Erythroblast (primary cell): ENCODE measurements around the gene LILRB5.
"Not testable (repeated sequence)": the region's sequence is repeated elsewhere in the genome, so short reads cannot be mapped to it uniquely, and the experiment has no call there.

ENCODE experiments used
- DNase-seq, 2 experiments: peaks; one replicate each; lab custom pipeline; 2025; lab: John Stamatoyannopoulos, UW
- GATA1 ChIP-seq: IDR thresholded peaks from 2 replicates; pipeline ENCODE4 v1.6.1; 2011; ENCODE audit warnings: low read depth, mild to moderate bottlenecking, control low read depth, low read length, moderate library complexity
- POLR2A ChIP-seq: IDR thresholded peaks from 2 replicates; pipeline ENCODE4 v1.6.1; 2011; ENCODE audit warnings: mild to moderate bottlenecking, low read length

The LILRB5 gene

DNA sequence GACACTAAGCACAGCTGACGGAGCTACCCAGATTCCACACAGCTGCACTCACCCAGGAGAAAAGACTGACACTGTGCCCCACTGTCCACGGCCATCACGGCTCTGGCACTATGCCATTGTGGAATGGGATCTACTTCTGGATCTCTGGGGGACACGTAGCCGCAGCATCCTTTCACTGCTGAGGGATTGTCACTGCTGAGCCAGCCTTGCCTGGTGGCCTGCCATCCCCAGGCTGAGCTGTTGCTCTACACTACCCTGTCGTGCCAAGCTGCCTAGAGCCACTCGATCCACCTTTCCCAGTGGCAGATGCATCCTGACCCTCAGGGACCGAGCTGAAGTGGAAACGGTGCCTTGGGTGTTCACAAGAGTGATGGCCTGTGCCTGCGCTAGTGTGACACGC is 5.0 kb upstream of the LILRB5 start:
- TF ChIP-seq POLR2A (no peak), GATA1 (no peak)
- no peak for DNase-seq

DNA sequence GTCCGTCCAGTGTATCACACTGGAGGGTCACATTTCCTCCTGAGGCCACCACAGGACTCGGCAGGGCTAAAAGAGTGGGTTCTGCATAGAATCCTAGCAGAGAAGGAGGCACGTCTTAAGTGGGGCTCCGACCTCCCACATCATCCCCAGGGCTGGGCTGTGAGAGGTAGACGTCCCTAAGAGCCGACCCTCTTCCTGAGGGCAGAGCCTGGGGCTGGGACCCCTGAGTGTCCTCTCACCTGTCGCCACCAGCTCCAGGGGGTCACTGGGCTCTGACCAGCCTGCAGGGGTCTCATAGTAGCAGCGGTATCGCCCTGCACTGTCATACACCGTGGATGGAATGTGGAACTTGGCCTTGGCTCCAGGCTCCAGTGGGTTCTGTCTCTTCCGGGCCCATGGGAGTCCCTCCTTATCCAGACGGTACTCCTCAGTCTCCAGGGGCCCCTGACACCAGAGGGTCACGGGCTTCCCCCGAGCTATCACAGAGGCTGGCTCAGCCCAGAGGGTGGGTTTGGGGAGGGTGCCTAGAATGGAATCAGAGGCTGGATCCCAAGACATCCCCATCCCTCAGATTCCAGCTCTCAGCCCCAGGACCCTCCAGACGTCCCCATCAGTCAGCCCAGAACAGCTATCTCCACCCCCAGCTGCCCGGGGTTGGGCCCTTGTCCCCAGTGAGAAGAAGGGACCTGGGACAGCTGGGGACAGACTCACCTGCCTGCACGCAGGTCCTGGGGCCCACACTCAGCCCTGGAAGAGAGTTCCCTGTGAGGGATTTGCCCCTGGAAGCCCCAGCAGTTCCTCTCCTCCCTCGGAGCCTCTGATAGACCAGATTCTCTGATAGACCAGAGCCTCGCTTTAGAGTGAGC is 590 bp downstream of the LILRB5 start:
- TF ChIP-seq GATA1 (no peak), POLR2A (no peak)
- DNase-seq, result no peak

DNA sequence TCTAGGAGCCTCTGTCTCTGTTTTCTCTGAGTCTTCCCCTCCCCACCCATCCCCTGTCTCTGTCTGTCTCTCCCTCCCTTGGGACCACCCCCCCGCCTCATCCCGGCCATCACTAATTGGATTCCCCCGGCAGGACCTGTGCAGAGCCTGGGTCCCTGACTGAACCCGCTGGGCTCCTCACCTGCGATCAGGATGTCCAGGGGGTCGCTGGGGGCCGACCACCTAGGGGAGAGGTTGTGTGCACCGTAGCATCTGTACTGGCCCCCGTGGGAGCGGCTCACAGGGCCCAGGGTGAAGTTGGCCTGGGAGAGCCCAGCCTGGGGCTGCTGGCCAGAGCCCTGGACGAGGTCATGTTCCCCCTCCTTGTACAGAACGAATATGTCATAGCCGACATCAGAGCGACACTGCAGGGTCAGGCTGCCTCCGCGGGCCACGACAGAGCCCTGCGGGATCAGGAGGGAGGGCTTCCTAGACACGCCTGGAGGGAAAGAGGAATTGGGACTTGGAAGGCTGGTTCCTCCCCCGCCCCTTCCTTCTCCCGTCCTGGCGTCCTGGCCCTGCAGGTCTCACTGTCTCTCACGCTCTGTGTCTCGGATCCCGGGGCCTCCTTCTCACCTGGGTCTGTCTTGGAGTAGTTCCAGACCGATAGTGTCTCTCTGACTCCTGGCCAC is 1.8 kb downstream of the LILRB5 start:
- TF ChIP-seq GATA1 (no peak), POLR2A (no peak)
- no peak for DNase-seq

DNA sequence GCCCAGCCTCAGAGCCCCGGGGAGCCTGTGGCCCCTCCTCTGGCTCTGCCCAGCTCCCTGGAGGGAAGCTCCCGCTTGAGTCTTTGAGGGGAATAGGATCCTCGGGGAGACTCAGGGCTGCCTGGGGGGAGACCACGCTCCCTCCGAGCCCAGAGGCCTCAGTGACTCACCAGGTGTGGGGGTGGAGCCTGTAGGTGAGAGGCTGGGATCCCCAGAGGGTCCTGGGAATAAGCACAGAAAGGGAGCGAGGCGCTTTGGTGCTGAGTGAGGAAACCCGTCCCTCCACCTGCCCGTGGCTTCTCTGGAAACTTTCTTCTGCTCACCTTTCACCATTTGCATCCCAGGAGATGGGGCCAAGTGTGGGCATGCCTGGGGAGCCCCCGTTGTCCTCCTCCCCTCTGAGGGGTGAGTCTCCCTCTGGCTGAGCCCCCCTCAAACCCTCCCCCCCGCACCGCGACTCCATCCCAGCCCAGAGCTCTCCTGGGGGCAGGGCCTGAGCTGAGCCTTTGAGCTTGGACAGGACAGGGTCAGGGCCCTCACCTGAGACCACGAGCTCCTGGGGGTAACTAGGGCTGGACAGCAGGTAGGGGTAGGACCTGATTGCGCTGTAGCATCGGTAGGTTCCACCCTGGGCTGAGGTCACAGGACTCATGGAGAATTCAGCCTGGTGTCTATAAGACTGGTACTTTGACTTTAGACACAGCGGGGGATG is 2.7 kb downstream of the LILRB5 start:
- DNase-seq, result no peak
- TF ChIP-seq POLR2A, result no peak
- no peak for TF ChIP-seq GATA1

DNA sequence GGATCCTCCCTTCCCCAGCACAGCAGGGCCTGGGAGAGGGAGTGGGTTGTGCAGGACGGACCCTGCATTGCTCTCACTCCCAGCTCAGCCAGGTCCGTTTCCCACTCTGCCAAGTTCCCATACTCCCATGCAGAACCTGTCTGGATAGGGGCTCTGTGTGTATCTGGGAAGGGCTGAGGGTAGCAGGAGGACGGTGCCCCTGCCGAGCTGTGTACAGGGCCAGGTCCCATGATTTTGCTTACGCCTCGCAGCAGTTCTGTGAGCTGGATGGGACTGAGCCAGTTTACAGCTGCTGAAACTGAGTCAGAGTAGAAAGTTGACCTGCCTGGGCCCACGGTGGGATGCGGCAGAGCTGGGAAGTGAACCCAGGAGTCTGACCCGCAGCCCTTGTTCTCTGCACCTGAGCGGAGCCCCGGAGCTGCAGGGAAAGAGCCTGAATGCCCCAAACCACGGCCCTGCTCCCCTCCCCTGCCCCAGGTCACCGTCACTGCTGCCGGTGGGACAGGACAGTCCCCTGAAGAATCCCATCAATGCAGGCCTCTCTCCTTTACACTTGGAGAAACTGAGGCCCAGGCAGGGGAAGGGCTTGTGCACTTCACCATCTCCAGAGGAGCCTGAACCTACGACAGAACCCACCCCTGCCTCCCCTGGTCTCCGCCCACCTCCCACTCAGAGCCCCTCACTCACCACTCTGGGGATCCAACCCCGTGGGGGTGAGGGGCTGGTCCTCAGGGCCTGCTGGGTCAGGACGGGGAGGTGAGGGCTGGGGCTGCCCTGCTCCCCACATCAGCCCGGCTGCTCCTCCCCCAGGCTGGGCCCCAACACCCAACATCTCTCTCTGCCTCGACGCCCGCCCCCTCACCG is 3.5 kb downstream of the LILRB5 start:
- TF ChIP-seq GATA1 (no peak), POLR2A (no peak)
- no peak for DNase-seq

DNA sequence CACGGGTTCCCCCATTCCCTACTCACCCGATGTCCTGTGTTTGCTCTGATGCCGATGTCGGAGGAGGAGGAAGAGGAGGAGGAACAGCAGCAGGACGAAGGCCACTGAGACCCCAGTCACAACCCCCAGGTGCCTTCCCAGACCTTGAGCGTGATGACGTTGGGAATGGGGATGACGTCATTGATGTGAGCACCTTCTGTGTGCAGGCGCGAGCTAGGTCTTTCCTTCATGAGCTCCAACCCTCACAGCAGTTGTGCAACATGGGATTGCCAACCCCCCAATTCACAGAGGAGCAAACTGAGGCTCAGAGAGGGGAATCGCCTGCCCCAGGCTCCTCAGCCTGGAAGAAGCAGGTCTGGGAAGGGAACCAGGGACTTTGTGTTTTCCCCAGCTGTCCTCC is 4.2 kb downstream of the LILRB5 start:
- no peak for DNase-seq
- no peak for TF ChIP-seq POLR2A

DNA sequence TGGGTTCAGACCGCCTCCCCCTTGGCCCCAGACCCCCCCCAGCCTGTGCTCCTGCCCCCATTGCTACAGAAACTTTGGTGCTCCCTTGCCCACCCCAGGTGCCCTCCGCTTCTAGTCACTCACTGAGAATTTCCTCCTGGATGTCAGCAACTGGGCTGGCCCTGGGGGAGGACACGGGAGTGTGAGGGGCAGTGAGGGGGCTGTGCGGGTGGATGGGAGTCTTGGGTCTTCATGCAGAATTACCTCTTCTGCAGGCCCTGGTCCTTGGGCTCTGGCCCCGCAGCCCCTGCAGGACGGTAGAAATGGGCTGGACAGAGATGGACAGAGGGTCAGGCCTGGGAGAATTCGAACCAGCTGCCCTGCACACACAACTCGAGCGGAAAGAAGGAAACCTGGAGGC is 4.8 kb downstream of the LILRB5 start:
- DNase-seq, result no peak
- TF ChIP-seq POLR2A, result no peak
- TF ChIP-seq GATA1, result no peak

DNA sequence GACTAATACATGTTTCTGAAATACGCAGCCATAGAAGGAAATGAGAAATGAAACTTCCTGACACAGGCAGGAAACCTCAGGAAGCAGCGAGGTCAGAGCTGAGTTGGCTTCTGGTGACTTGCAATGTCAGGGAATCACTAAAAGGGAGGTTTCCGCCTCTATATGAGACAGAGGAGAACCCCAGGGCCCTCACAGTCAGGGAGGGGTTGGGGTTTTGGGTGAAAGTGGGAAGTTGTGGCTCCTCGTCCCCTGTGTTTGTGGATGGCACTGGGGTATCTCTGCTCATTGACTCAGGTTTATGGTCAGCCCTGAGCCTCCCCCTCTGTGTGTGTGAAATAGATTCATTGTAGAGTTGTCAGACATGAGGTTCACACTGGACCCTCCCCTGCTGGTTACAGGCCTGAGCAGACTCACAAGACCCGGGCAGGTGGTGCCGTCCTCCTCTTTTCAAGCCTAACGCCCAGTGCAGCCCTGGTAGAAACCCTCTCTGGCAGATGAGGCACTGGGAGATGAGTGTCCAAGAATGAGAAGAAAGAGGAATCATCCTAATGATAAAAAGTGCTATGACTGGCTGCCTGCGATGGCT is 9.0 kb downstream of the LILRB5 start:
- no peak for TF ChIP-seq GATA1
- TF ChIP-seq POLR2A, result no peak
- DNase-seq, result no peak

DNA sequence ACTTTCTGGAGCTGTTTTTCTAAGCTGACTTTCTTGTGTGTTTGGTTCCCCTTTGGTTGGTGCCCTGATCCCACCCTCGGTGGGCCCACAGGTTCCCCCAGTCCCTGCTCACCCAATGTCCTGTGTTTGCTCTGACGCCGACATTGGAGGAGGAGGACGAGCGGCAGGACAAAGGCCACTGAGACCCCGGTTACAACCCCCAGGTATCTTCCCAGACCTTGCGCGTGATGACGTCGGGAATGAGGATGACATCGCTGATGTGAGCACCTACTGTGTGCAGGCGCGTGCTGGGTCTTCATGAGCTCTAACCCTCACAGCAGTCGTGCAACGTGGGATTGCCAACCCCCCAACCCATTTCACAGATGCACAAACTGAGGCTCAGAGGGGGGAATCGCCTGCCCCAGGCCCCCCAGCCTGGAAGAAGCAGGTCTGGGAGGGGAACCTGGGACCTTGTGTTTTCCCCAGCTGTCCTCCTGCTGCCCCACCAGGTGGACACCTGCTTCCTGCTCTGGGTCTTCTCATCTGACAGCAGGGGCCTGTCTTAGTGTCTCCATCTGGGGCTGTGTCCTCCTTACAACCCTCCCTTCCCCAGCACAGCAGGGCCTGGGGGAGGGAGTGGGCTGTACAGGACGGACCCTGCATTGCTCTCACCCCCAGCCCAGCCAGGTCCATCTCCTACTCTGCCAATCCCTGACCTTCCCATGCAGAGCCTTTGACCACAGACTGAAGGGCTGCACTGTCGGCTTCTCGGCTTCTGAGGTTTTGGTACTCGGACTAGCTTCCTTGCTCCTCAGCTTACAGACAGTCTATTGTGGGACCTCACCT is 9.8 kb downstream of the LILRB5 start:
- no peak for DNase-seq
- no peak for TF ChIP-seq GATA1
- no peak for TF ChIP-seq POLR2A

DNA sequence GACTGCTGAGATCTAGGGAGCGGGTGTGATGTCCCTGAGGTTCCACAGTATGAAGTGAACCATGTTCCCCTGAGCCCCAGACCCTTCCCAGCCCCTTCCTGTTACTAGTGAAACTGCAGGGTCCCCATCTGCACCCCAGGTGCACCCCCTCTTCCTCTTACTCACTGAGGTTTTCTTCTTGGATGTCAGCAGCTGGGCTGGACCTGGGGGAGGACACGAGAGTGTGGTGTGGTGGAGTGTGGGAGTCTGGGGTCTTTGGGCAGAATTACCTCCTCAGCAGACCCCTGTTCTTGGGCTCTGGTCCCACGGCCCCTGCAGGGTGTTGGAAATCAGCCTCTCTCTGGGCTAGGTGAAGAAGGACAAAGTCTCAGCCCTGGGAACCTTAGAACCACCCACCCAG is 11.1 kb downstream of the LILRB5 start:
- no peak for DNase-seq
- TF ChIP-seq POLR2A (no peak), GATA1 (no peak)

DNA sequence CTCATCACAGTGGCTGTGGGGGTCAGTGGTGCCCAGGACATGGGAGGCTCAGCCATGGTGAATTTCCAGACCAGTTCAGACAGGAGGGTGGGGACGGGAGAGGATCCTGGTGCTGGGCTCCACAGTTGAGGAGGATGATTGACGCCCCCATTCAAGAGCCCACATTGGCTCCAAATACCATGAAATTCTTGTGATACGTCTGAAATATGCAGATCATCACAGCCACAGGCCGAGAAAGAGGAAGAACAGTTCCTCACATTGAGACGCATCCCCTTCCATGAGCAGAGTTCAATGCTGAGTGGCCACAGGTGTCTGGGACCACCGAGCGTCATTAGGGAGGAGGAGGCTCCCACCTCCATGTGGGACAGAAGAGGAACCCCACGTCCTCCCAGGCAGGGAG is 13.3 kb downstream of the LILRB5 start:
- not testable (repeated sequence) for DNase-seq

DNA sequence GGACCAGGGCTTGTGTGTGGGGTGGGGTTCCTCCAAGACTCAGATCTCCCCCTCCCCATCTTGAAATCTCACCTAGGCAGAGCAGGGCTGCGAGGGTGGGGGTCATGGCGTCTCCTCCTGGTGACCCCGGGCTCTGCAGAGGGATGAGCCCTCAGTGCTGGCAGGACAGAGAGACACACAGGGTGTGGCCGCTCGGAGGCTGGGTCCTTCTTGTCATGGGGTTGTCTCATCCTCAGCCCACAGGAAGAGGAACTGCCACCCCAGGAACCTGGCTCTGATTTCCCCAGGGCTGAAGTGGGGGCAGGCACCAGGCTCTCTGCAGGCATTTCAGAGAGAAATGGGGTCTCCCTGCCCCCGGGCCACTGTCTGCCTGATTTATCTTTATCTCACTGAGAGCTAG is 14.4 kb downstream of the LILRB5 start, which contains the start of gene LILRA6:
LILRA6 (minus strand) TSS at position 145 of the 400 bp plus-strand sequence.
- not testable (repeated sequence) for DNase-seq

DNA sequence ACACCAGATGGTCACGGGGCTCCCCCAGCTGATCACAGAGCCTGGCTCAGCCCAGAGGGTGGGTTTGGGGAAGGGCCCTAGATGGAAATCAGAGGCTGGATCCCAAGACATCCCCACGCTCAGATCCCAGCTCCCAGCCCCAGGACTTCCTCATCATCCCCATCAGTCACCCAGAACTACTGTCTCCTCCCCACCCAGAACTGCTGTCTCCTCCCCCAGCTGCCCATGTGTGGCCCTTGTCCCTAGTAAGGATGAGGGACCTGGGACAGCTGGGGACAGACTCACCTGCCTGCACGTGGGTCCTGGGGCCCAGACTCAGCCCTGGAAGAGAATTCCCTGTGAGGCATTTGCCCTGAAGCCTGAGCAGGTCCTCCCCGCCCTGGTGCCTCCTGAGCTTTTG is 14.8 kb downstream of the LILRB5 start:
- DNase-seq, result not testable (repeated sequence)

DNA sequence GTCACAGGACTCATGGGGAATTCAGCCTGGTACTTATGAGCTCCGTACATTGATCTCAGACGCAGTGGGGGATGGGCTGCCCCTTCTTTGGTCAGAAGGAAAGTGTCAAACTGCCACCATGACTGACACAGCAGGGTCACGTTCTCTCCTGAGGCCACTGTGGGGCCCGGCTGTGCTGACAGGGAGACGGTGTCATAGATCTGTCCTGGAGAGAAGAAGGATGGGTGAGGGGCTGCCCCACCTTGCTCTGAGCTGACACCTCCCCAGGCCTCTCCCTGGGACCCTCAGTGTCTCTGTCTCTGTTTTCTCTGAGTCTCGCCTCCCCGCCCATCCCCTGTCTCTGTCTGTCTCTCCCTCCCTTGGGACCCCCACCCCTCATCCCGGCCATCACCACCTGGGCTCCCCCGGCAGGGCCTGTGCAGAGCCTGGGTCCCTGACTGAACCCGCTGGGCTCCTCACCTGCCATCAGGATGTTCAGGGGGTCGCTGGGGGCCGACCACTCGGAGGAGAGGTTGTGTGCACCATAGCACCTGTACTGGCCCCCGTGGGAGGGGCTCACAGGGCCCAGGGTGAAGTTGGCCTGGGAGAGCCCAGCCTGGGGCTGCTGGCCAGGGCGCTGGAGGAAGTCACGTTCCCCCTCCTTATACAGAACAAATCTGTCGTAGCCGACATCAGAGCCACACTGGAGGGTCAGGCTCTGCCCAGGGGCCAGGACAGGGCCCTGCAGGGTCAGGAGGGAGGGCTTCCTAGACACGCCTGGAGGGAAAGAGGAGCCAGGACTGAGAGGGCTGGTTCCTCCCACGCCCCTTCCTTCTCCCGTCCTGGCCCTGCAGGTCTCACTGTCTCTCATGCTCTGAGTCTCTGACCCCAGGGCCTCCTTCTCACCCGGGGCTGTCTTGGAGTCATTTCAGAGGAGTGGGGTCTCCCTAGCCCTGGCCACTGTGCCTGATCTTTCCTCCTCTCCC is 16.4 kb downstream of the LILRB5 start:
- not testable (repeated sequence) for DNase-seq

DNA sequence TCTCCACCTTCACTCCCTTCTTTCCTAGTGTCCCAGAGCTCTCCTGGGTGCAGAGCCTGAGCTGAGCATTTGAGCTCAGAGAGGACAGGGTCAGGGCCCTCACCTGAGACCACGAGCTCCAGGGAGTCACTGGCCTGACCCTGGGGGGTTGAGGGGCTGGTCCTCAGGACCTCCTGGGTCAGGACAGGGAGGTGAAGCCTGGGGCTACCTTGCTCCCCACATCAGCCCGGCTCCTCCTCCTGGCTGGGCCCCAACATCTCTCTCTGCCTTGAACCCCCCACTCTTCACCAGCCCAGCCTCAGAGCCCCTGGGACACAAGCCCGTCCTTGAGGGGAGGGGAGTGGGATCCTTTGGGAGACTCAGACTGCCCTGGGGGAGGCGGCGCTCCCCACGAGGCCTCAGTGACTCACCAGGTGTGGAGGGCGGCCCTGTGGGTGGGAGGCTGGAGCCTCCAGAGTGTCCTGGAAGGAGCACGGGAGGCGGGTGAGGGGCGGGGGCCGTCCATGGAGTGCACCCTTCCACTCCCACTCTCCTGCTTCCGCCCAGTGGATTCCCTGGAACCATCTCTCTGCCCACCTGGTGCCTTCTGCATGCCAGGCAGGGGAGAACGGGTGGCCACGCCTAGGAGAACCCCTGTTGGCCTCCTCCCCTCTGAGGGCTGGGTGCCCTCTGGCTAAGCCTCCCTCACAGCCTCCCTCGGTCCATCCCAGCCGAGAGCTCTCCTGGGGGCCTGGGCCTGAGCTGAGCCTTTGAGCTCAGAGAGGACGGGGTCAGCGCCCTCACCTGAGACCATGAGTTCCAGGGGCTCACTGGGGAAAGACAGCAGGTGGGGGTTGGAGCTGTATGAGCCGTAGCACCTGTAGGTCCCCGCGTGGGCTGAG is 17.3 kb downstream of the LILRB5 start:
- not testable (repeated sequence) for DNase-seq
